Duodenal mucosa (tissue), 2 donors: ENCODE data around the gene B3GNT3.
A peak's percentile ranks its signal among the peaks of the same experiment; 100 is the strongest.

Source experiments
- H3K27ac ChIP-seq: one replicate; pipeline ENCODE4 v1.7.0; 2013; ENCODE audit warnings: low read depth, low read length
- H3K27me3 ChIP-seq, 2 donors: one replicate each; pipeline ENCODE4 v1.7.0; 2013; ENCODE audit warnings: low read length in 2 of 2, control low read depth in 1 of 2; ENCODE audit not compliant: insufficient read depth in 2 of 2, control insufficient read depth in 1 of 2
- H3K36me3 ChIP-seq, 2 donors: one replicate each; pipeline ENCODE4 v1.7.0; 2013; ENCODE audit warnings: low read length in 2 of 2, control low read depth in 1 of 2; ENCODE audit not compliant: insufficient read depth in 2 of 2, control insufficient read depth in 1 of 2
- H3K4me1 ChIP-seq, 2 donors: one replicate each; pipeline ENCODE4 v1.7.0; 2013; ENCODE audit warnings: low read length in 2 of 2, control low read depth in 1 of 2; ENCODE audit not compliant: insufficient read depth in 2 of 2, control insufficient read depth in 1 of 2
- H3K4me3 ChIP-seq, 2 donors: one replicate each; pipeline ENCODE4 v1.7.0; 2013; ENCODE audit warnings: low read length in 2 of 2, low read depth in 1 of 2
- H3K9ac ChIP-seq, 2 donors: one replicate each; pipeline ENCODE4 v1.7.0; 2013; ENCODE audit warnings: low read length in 2 of 2, low read depth in 1 of 2
- H3K9me3 ChIP-seq, 2 donors: one replicate each; pipeline ENCODE4 v1.7.0; 2013; ENCODE audit warnings: low read length in 2 of 2, control low read depth in 1 of 2; ENCODE audit not compliant: control insufficient read depth in 1 of 2

B3GNT3 gene

GRCh38 chr19:17842663-17843291, 47.8 kb downstream of the B3GNT3 start:
- Histone ChIP-seq H3K9me3 (no peaks in the 10 kb centered on the region), H3K4me3 (no peak overlapping the region), H3K27me3 (peaks cover 0 to under 1% of the 10 kb centered on the region in 2 donors), H3K9ac (no peak overlapping the region), H3K27ac (no peak overlapping the region), H3K4me1 (peaks cover under 1 to 4% of the 10 kb centered on the region in 2 donors), H3K36me3 (peaks cover 0 to 7% of the 10 kb centered on the region in 2 donors)

- Histone ChIP-seq H3K4me3 (no peak overlapping the region), H3K9me3 (no peaks in the 10 kb centered on the region), H3K9ac (no peak overlapping the region), H3K36me3 (peaks cover 0 to 7% of the 10 kb centered on the region in 2 donors), H3K27me3 (peaks cover 0 to 3% of the 10 kb centered on the region in 2 donors), H3K4me1 (peaks cover 4 to 6% of the 10 kb centered on the region in 2 donors), H3K27ac (no peak overlapping the region)
Measured at GRCh38 chr19:17843292-17843827, 48.4 kb downstream of the B3GNT3 start.

GRCh38 chr19:17843908-17844490, 49.1 kb downstream of the B3GNT3 start:
- H3K4me1 ChIP-seq: peaks cover 4 to 6% of the 10 kb centered on the region in 2 donors

GRCh38 chr19:17846146-17846545, 51.2 kb downstream of the B3GNT3 start:
- Histone ChIP-seq H3K27me3 (peaks cover 0 to 3% of the 10 kb centered on the region in 2 donors), H3K9ac (no peak overlapping the region), H3K4me3 (peak overlapping the region in 1 of 2 donors; percentile 9), H3K36me3 (peaks cover 0 to 1% of the 10 kb centered on the region in 2 donors), H3K9me3 (no peaks in the 10 kb centered on the region), H3K4me1 (peaks cover 10 to 11% of the 10 kb centered on the region in 2 donors), H3K27ac (no peak overlapping the region)

More at GRCh38 chr19:17843908-17844490, 49.1 kb downstream of the B3GNT3 start:
- Histone ChIP-seq H3K9me3 (no peaks in the 10 kb centered on the region), H3K36me3 (peaks cover 0 to 7% of the 10 kb centered on the region in 2 donors), H3K27me3 (peaks cover 0 to 3% of the 10 kb centered on the region in 2 donors), H3K4me3 (no peak overlapping the region), H3K27ac (no peak overlapping the region), H3K9ac (no peak overlapping the region)

GRCh38 chr19:17847538-17848366, 52.8 kb downstream of the B3GNT3 start, which contains the start of gene JAK3:
JAK3 (minus strand) TSS chr19:17847982; CDS start chr19:17844417, 3,565 bp downstream.
- H3K4me1 ChIP-seq: peaks cover 7 to 10% of the 10 kb centered on the region in 2 donors
- H3K4me3 ChIP-seq: peak within 1 kb of the TSS; percentile 52 to 61
- H3K27ac ChIP-seq: peak within 1 kb of the TSS; percentile 75
- H3K9me3 ChIP-seq: no peaks in the 10 kb centered on the region
- peak within 1 kb of the TSS; percentile 25 to 37 for H3K9ac ChIP-seq
- H3K27me3 ChIP-seq: peaks cover 0 to 3% of the 10 kb centered on the region in 2 donors
- no peaks in the 10 kb centered on the region for H3K36me3 ChIP-seq

- Histone ChIP-seq H3K9me3 (no peaks in the 10 kb centered on the region), H3K27ac (no peak overlapping the region), H3K4me3 (no peak overlapping the region), H3K27me3 (peaks cover 0 to 3% of the 10 kb centered on the region in 2 donors), H3K4me1 (peaks cover 7 to 10% of the 10 kb centered on the region in 2 donors), H3K9ac (no peak overlapping the region), H3K36me3 (no peaks in the 10 kb centered on the region)
Measured at GRCh38 chr19:17848595-17849292, 53.8 kb downstream of the B3GNT3 start.

- H3K9me3 ChIP-seq: no peaks in the 10 kb centered on the region
- H3K9ac ChIP-seq: no peak overlapping the region
- H3K27ac ChIP-seq: no peak overlapping the region
- H3K4me1 ChIP-seq: peaks cover 4 to 7% of the 10 kb centered on the region in 2 donors
- H3K4me3 ChIP-seq: no peak overlapping the region
- no peaks in the 10 kb centered on the region for H3K27me3 ChIP-seq
- H3K36me3 ChIP-seq: no peaks in the 10 kb centered on the region
Measured at GRCh38 chr19:17854061-17854460, 59.1 kb downstream of the B3GNT3 start.

- H3K4me1 ChIP-seq: peaks cover 0 to 5% of the 10 kb centered on the region in 2 donors
- H3K27me3 ChIP-seq: no peaks in the 10 kb centered on the region
- H3K4me3 ChIP-seq: no peak overlapping the region
- no peaks in the 10 kb centered on the region for H3K9me3 ChIP-seq
- H3K27ac ChIP-seq: no peak overlapping the region
- H3K36me3 ChIP-seq: no peaks in the 10 kb centered on the region
- H3K9ac ChIP-seq: no peak overlapping the region
Measured at GRCh38 chr19:17855280-17856152, 60.6 kb downstream of the B3GNT3 start.
